Natural killer cell (primary cell): ENCODE data around the gene C6orf89. TPM values are rescaled to one million over a fixed set of nuclear protein-coding genes. Genes with fewer than 3 reads are reported as not detected.

Experiments used
- ATAC-seq, 3 donors: fragments of 150-1000 bp in 2 of 3; fragments of 200-7000 bp in 1 of 3; cut with Tn5 transposase; 1 replicate in 1 of 3; 2 replicates in 2 of 3; pipeline ENCODE4 v1.10.0; 2021; ENCODE audit warnings: mild to moderate bottlenecking in 2 of 3, moderate library complexity in 2 of 3
- DNase-seq, 2 donors: peaks; one replicate each; pipeline versions ENCODE4 v3.0.0 to v3.0.0-alpha.2; 2013 to 2021; ENCODE audit warnings: mixed read lengths in 1 of 2
- H3K27ac ChIP-seq: one replicate; pipeline ENCODE4 v1.5.1; 2013; ENCODE audit warnings: mild to moderate bottlenecking, low read length
- H3K27me3 ChIP-seq: one replicate; pipeline ENCODE4 v1.6.1; 2013; ENCODE audit warnings: low read length; ENCODE audit not compliant: control insufficient read depth, insufficient read depth
- H3K36me3 ChIP-seq: one replicate; pipeline ENCODE4 v1.6.1; 2013; ENCODE audit warnings: low read length; ENCODE audit not compliant: control insufficient read depth, insufficient read depth
- H3K4me1 ChIP-seq: one replicate; pipeline ENCODE4 v1.6.1; 2013; ENCODE audit warnings: low read length; ENCODE audit not compliant: control insufficient read depth, insufficient read depth
- H3K4me3 ChIP-seq: one replicate; pipeline ENCODE4 v1.5.1; 2013; ENCODE audit warnings: low read length
- H3K9me3 ChIP-seq: one replicate; pipeline ENCODE4 v1.6.1; 2013; ENCODE audit warnings: low read length; ENCODE audit not compliant: control insufficient read depth, insufficient read depth
- H3K27ac Mint-ChIP-seq, 2 donors: one replicate each; pipeline ENCODE4 v1.8.0; 2022; ENCODE audit warnings: mild to moderate bottlenecking in 2 of 2, mixed read lengths in 2 of 2, moderate library complexity in 1 of 2
- H3K27me3 Mint-ChIP-seq, 2 donors: one replicate each; pipeline ENCODE4 v1.8.0; 2022; ENCODE audit warnings: low read depth in 2 of 2, mixed read lengths in 2 of 2
- H3K36me3 Mint-ChIP-seq: one replicate; pipeline ENCODE4 v1.8.0; 2022; ENCODE audit warnings: mixed read lengths
- H3K4me1 Mint-ChIP-seq, 2 donors: one replicate each; pipeline ENCODE4 v1.8.0; 2022; ENCODE audit warnings: mixed read lengths in 2 of 2
- H3K4me3 Mint-ChIP-seq: one replicate; pipeline ENCODE4 v1.8.0; 2022; ENCODE audit warnings: mild to moderate bottlenecking, moderate library complexity, mixed read lengths
- H3K9me3 Mint-ChIP-seq, 2 donors: one replicate each; pipeline ENCODE4 v1.8.0; 2022; ENCODE audit warnings: mixed read lengths in 2 of 2
- WGBS: methylation state at CpG from one replicate; pipeline ENCODE4 v1.1.7; 2013; ENCODE audit warnings: missing lambda C conversion rate; ENCODE audit not compliant: insufficient coverage; 5-methylcytosine and 5-hydroxymethylcytosine counted together
- intact Hi-C: fragments of 100-400 bp; cut with micrococcal nuclease; formaldehyde crosslinking; loops from one replicate; pipeline ENCODE4 v1.14.2; 2022
- total RNA-seq, 4 donors: library from RNA; stranded (reverse); fragments of 120-200 nt in 1 of 4; gene quantifications; one replicate each; pipeline versions ENCODE4 v1.2.3 to v1.2.4, GENCODE V29; 2013 to 2022
- TF ChIP-seq, protein P1 (sequence below): fragments of 200-600 bp; IDR thresholded peaks from one replicate; pipeline ENCODE4 v1.8.0; 2022; ENCODE audit warnings: antibody characterized with exemption

The C6orf89 gene
- total RNA-seq, 3 donors from 2014 or later (not counting 1 experiment from before 2014, with no cell fraction given) = 34.3 to 47.0 (median 46.3) TPM

DNA sequence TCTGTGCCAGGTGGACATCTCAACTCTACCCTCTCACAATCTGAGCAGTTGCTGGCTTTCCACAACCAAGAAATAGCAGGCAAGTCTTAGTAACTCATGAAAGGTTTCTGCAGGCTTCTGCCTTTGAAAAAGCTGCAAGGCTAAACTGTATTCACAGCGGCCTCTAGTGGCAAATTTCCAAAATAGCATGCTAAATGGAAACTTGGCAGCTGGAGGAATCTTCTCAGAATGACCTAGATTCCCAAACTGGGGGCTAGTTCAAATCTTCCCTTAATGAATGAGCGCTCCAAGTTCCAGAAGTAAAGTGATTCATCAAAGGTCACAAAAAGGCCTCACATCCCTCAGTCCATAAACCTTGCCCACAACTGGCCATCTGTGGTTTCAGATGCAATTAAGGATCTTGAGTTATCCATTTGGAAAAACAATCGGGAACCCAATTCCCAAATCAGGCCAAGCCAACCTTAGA, 34.6 kb upstream of the C6orf89 start:
- Histone ChIP-seq H3K27ac (no peak overlapping the region), H3K27me3 (no peaks in the 10 kb centered on the region), H3K9me3 (peaks cover 11% of the 10 kb centered on the region), H3K4me1 (no peaks in the 10 kb centered on the region), H3K4me3 (no peak overlapping the region), H3K36me3 (peaks cover 29% of the 10 kb centered on the region)
- H3K9me3 Mint-ChIP-seq = no peaks in the 10 kb centered on the region
- ATAC-seq (peak in 2 of 3 donors; percentile 42 to 47), DNase-seq (peak in 1 of 2 donors; percentile 70)
- TF ChIP-seq, protein P1, sequence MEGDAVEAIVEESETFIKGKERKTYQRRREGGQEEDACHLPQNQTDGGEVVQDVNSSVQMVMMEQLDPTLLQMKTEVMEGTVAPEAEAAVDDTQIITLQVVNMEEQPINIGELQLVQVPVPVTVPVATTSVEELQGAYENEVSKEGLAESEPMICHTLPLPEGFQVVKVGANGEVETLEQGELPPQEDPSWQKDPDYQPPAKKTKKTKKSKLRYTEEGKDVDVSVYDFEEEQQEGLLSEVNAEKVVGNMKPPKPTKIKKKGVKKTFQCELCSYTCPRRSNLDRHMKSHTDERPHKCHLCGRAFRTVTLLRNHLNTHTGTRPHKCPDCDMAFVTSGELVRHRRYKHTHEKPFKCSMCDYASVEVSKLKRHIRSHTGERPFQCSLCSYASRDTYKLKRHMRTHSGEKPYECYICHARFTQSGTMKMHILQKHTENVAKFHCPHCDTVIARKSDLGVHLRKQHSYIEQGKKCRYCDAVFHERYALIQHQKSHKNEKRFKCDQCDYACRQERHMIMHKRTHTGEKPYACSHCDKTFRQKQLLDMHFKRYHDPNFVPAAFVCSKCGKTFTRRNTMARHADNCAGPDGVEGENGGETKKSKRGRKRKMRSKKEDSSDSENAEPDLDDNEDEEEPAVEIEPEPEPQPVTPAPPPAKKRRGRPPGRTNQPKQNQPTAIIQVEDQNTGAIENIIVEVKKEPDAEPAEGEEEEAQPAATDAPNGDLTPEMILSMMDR = peak; percentile 71
- no peaks in the 10 kb centered on the region for H3K4me1 Mint-ChIP-seq
- intact Hi-C loops = loop anchor here (1.0 kb wide), 1 partner anchor 85 kb away; no protein-coding TSS in a partner anchor
- H3K36me3 Mint-ChIP-seq = peaks cover 29% of the 10 kb centered on the region
- WGBS = 64% methylated on average over 3 of the region's 3 CpGs
- H3K27me3 Mint-ChIP-seq = peaks cover 13 to 29% of the 10 kb centered on the region in 2 donors
- H3K4me3 Mint-ChIP-seq = no peak overlapping the region
- no peak overlapping the region for H3K27ac Mint-ChIP-seq

DNA sequence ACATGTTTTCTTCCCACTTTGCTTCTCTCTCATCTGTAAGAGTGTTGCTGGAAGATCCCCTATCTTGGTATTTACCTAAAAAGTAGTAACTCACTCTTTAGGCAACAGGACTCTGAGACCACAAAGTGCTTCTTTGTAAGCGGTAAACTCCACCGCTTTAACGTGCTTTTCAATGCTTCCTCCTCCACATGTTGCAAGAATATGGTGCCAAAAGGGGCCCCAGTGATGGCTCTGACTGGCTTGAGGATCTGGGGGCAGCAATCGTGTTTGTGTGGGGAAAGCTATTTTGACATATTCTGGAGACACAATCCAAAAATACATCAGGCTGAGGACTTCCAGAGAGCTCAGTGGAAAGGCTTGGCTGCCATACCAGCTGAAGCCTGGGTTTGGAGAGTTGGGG, 34.1 kb upstream of the C6orf89 start:
- peaks cover 31% of the 10 kb centered on the region for H3K36me3 ChIP-seq
- no peaks in the 10 kb centered on the region for H3K27me3 ChIP-seq
- WGBS = 55% methylated on average over 4 of the region's 4 CpGs
- no peak overlapping the region for H3K4me3 ChIP-seq
- Mint-ChIP-seq H3K36me3 (peaks cover 32% of the 10 kb centered on the region), H3K4me1 (no peaks in the 10 kb centered on the region), H3K9me3 (no peaks in the 10 kb centered on the region), H3K4me3 (no peak overlapping the region), H3K27ac (no peak overlapping the region), H3K27me3 (peaks cover 13 to 29% of the 10 kb centered on the region in 2 donors)
- ATAC-seq (no peak), DNase-seq (no peak)
- no peaks in the 10 kb centered on the region for H3K4me1 ChIP-seq
- H3K27ac ChIP-seq = no peak overlapping the region
- TF ChIP-seq, protein P1 = no peak
- H3K9me3 ChIP-seq = peaks cover 11% of the 10 kb centered on the region
- intact Hi-C loops = loop anchor here (1.0 kb wide), 1 partner anchor 85 kb away; no protein-coding TSS in a partner anchor

DNA sequence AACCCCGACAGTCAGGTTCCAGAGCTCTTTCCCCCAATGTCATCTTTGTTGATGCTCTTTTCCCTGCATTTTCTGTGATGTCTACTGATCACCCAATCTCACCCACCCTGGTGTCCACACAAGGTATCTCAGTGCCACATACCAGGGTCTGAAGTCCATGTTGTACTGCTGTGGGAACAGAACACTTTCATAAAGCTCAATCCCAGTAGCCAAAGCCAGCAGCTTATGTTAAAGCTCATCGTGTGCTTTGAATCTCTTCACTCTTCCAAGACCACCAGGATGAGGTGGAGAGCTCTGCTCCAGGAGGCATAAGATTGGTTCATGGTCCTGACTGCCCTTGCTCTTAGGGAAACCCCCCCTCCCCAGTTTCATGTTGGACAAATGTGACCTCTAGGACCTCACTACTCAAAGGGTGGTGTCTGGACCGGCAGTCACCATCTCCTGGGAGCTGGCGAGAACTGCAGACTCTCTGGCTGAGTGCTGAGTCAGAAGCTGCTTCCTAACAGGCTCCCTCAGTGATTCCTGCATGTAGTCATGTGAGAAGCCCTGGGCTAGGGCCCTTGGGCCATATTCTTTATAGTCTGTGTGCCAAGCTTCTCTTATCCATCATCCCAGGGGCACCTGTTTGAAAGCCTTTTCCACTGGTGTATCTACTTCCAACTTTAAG, 33.1 kb upstream of the C6orf89 start:
- Mint-ChIP-seq H3K27ac (no peak overlapping the region), H3K36me3 (peaks cover 32% of the 10 kb centered on the region), H3K27me3 (peaks cover 13 to 29% of the 10 kb centered on the region in 2 donors), H3K4me1 (no peaks in the 10 kb centered on the region), H3K4me3 (no peak overlapping the region), H3K9me3 (no peaks in the 10 kb centered on the region)
- H3K36me3 ChIP-seq = peaks cover 31% of the 10 kb centered on the region
- TF ChIP-seq, protein P1 = no peak
- DNase-seq (no peak), ATAC-seq (no peak)
- H3K27me3 ChIP-seq = no peaks in the 10 kb centered on the region
- no peak overlapping the region for H3K27ac ChIP-seq
- no peak overlapping the region for H3K4me3 ChIP-seq
- 75% methylated on average over 4 of the region's 4 CpGs for WGBS
- intact Hi-C loops = no loop called here
- H3K9me3 ChIP-seq = peaks cover 11% of the 10 kb centered on the region
- H3K4me1 ChIP-seq = no peaks in the 10 kb centered on the region
